Inflammatory macrophage (primary cell): ENCODE data around the gene LUC7L.
"Not testable (repeated sequence)": the region's sequence is repeated elsewhere in the genome, so short reads cannot be mapped to it uniquely, and the experiment has no call there.

Source experiments
- DNase-seq, 2 donors: peaks; one replicate each; pipeline ENCODE4 v3.0.0-alpha.2; 2020 to 2022

LUC7L gene

DNA sequence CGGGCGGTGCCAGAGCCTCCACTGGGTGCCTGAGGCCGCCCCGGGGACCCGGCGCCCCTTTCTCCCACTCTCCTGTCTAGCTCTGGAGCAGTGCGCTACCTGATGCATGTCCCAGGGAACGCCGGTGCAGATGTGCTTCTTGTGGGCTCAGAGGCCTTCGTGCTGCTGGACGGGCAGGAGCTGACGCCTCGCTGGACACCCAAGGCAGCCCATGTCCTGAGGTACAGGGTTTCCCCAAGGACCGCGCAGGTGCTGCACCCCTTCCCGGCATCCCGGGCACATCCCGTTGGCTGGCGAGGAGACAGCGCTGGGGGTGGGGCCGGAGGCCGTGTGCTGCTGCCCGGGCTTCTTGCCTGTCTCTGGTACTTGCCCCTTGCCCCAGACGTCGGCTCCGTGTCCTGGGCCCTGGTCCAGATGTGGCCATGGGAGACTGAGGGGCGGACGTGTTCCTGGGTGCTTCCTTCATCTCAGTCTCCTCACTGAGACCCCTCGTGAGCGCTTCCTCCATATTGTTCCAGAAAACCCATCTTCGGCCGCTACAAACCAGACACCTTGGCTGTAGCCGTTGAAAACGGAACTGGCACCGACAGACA, 34.0 kb upstream of the LUC7L start:
- DNase-seq, result no peak

DNA sequence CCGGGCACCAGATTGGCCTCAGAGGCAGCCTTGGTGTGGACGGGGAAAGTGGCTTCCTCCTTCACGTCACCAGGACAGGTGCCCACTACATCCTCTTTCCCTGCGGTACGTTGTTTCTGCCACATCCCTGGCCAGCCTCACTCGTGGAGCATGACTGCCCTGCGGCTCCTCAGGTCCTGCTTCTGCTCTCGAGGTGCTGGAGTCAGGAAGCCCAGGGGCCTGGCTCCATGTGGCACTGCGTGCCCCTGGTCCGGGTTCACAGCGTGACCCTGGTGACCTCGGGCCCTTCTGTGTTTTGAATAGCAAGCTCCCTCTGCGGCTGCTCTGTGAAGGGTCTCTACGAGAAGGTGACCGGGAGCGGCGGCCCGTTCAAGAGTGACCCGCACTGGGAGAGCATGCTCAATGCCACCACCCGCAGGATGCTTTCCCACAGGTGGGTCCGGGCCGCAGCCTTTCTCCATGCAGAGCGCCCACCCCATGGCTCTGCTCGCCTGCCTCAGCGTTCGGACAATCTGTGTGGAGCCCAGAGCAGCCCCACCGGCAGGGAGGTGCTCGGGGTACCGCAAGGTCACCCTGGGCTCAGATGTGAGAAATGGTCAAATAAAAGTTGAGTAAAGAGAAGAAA, 33.0 kb upstream of the LUC7L start:
- DNase-seq, result no peak

DNA sequence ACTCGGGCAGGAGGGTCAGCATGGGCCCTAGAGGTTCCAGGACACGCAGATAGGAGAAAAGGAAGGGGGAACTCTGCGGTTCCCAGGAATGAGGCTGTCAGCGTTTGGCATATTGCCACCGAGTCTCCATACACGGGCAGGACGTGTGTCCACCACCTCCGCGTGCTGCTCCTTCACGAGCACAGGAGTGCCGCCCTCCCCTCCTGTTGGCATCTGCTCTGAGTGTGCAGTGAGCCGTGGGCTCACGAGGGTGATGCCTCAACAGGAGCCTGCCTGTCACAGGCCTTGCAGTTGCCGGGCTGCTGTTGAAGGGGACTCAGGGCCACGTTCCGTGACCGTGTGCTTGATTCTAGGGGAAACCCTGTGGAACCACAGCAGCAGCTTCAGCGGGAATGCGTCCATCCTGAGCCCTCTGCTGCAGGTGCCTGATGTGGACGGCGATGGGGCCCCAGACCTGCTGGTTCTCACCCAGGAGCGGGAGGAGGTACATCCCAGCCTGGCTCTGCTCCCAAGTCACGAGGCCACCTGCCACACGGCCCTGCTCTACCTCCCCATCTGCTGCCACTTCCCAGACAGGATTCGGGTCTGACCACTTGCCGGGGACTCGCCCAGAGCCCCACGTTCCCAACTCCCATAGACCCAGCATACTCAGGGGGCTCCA, 31.9 kb upstream of the LUC7L start:
- no peak for DNase-seq

GRCh38 chr16:260326-260725, 31.1 kb upstream of the LUC7L start:
- DNase-seq, result no peak

DNA sequence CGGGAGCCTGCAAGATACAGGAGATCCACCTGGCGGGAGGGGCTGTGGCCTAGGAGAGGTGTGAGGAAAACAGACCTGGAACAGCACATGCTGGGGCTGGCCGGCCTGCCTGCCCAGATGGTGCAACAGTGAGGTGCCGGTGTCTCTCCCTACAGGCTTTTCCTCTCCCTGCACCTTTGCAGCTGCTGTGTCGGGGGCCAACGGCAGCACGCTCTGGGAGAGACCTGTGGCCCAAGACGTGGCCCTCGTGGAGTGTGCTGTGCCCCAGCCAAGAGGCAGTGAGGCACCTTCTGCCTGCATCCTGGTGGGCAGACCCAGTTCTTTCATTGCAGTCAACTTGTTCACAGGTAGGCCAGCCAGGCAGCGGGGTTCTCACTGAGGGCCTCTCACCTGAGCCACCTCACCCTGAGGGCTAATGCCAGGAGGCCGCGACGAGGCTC, 30.6 kb upstream of the LUC7L start:
- DNase-seq, result no peak

DNA sequence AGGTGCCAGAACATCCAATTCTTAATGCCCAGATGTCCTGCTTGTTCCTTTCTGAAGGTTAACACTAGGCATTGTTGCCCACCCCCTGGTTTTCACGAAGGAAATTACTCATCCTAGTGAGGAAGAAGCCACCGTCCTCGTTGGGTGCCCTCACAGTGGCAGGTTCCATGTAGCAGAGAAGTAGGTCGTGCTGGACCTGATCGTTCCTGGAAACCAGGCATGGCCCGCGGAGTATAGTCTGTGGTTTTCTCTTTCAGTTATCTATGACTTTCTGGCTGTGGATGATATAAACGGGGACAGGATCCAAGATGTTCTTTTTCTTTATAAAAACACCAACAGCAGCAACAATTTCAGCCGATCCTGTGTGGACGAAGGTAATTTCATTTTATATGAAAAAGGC, 30.0 kb upstream of the LUC7L start:
- no peak for DNase-seq

- DNase-seq, result not testable (repeated sequence)
Measured at GRCh38 chr16:258091-258490, 28.8 kb upstream of the LUC7L start.

DNA sequence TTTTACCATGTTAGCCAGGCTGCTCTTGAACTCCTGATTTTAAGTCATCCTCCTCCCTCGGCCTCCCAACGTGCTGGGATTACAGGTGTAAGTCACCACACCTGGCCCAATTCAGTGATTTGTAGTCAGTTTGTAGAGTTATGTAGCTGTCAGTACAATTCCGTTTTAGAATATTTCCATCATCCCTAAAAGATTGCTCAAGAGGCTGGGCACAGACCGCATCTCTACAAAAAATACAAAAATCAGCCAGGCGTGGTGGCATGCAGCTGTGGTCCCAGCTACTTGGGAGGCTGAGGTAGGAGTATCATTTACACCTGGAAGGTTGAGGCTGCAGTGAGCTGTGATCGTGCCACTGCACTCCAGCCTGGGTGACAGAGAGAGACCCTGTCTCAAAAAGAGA, 25.9 kb upstream of the LUC7L start:
- no peak for DNase-seq

GRCh38 chr16:254461-254860, 25.2 kb upstream of the LUC7L start:
- no peak for DNase-seq

DNA sequence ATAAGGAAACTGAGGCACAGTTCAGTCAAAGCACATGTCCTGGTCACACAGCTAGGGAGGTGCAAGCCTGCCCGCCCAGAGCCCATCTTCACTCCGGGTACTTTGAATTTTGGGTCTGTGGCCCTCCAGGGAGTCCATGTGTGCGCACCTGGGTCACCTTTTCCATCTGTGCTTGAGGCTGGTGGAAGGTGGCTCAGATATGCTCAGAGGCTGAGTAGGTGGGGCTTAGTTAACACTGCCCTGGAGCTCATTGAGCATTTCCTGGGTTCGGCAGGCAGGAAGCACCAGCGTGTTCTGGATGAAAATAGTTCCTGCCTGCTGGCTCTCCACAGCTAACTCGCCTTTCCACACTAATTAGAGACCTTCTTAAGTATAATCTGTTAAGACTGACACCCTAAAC, 24.6 kb upstream of the LUC7L start:
- no peak for DNase-seq

DNA sequence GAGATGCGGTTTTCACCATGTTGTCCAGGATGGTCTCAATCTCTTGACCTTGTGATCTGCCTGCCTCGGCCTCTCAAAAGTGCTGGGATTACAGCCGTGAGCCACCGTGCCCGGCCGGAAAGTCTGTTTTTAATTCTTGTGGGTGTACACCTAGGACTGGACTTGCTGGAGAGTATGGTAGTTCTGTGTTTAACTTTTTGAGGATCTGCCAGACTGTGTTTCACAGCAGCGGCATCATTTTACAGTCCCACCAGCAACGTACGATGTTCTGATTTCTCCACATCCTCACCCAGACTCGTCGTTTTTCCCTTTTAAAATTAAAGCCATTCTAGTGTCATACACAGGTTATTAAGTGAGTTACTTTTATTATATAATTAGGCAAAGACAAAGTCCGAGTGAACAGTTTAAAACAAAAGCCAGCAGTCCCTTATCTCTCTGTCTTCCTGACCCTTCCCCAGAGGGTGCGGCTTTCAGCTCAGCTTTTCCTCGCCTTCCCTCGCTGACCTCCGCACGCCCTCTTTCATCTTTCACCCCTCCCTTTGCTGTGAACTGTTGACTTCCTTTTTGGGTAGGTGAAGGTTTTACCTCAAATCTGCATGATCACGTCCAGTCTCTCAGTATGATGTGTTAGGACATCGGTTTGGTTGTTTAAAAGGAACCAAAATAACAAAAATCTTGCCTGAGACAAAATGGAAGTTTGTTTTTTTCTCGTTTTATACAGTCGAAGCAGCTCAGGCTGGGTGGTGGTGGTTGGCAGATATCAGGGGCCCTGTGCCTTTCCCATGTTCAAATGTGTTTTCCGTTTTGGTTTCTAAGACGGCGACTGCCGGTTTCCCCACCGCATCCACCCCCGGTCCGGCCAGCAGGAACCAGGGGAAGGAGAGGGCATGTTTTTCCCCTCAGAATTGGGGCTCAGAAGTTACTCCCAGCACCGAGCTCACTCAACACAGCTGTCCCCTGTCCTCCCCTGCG, 23.4 kb upstream of the LUC7L start:
- DNase-seq, result peak; percentile 4 to 10

GRCh38 chr16:249431-249830, 20.2 kb upstream of the LUC7L start:
- DNase-seq, result no peak

- DNase-seq, result no peak
Measured at GRCh38 chr16:247027-247426, 17.8 kb upstream of the LUC7L start.

- no peak for DNase-seq
Measured at GRCh38 chr16:245105-245504, 15.9 kb upstream of the LUC7L start.

GRCh38 chr16:243348-243747, 14.1 kb upstream of the LUC7L start:
- no peak for DNase-seq

- no peak for DNase-seq
Measured at GRCh38 chr16:242281-242680, 13.0 kb upstream of the LUC7L start.

- DNase-seq, result no peak
Measured at GRCh38 chr16:240559-240958, 11.3 kb upstream of the LUC7L start.

- peak; percentile 21 to 26 for DNase-seq
Measured at GRCh38 chr16:239948-240277, 10.7 kb upstream of the LUC7L start.

GRCh38 chr16:234468-235305, 5.4 kb upstream of the LUC7L start, which contains the start of gene FAM234A:
TSS of gene FAM234A (plus strand) at chr16:234821. CDS start at chr16:254414, 19,593 bp downstream.
- DNase-seq, result peak; percentile 95 to 98

DNA sequence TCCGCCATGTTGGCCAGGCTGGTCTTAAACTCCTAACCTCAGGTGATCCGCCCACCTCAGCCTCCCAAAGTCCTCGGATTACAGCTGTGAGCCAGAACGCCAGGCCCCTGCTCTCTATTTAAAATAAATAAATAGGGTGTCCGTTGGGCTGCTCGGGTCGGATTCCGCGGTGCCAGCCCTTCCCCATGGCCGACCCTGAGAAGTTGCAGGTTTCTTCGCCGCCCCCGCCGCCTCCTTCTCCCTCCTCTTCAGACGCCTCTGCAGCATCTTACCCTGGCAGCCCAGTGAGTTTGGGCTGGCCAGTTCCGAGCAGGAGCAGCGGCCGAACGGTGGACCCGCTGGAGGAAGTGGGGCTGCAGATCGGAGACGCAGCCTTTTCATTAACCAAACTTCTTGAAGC, 1.7 kb upstream of the LUC7L start:
- DNase-seq, result no peak

GRCh38 chr16:230351-230750, 1.1 kb upstream of the LUC7L start:
- not testable (repeated sequence) for DNase-seq

- DNase-seq, result no peak
Measured at GRCh38 chr16:229731-230281, 557 bp upstream of the LUC7L start.
